ENCODE results near the gene ALDH1A3.
A peak's percentile ranks its signal among the peaks of the same experiment; 100 is the strongest.

Gene ALDH1A3

GRCh38 chr15:100895721-100896120 lies 16.1 kb downstream of the ALDH1A3 start:
- Histone ChIP-seq H3K27me3 (ENCODE audit: control insufficient read depth in 1 of 2, insufficient read depth in 2 of 2, low read length in 2 of 2) (peaks cover 2 to 10% of the 10 kb centered on the region in 2 donors), H3K9ac (ENCODE audit: low read length in 2 of 2) (no peak overlapping the region), H3K27ac (ENCODE audit: low read length) (no peak overlapping the region), H3K9me3 (ENCODE audit: control insufficient read depth in 2 of 2, low read length in 2 of 2) (no peaks in the 10 kb centered on the region), H3K4me3 (ENCODE audit: low read length in 2 of 2) (no peak overlapping the region), H3K4me1 (ENCODE audit: control insufficient read depth, insufficient read depth, low read length) (peaks cover 1% of the 10 kb centered on the region), H3K36me3 (ENCODE audit: control insufficient read depth in 2 of 2, insufficient read depth in 2 of 2, low read length in 2 of 2) (no peaks in the 10 kb centered on the region)

DNA sequence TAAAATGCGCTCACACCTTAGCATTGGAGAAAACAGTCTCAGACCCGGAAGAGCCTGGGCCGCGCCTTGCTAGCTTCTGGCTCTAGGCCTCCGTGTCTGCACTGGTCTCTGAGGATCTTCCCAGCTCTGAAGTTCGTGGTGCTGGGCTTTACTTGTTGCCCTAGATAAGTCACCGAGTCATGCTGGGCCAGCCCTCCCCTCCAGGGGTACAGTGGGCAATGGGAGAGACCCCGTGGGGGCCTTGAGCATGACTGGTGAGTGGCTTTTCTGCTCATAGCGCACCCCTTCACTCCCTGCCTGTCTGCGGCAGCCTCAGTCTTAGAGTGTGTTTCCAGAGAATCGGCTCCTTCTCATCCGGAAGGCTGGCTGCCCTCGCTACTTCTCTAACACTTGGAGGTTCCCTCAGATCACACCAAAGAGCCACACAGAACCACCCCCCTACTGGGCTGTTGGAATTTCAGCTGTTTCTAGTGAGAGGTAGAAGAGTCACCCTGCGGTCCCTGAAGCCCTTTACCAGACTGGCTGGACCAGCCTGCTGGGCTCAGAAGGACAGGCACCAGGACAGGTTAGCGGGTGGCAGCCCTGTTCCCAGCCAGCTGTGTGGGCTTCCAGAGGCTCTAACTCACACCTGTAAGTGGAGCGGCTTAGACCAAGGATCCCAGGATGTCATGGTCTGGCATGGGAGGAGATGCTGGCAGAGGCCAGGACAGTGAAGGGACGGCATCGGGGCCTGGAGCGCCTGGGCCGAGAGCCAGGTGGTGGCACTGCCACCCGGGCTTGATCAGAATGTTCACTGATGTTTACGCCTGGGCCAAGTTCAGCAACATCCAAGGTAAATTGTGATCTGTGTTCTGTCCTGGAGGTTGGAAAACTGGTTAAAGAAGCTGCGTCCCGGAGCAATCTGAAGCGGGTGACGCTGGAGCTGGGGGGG lies 17.9 kb downstream of the ALDH1A3 start:
- Histone ChIP-seq H3K9ac (ENCODE audit: low read length in 2 of 2) (no peak overlapping the region), H3K27me3 (ENCODE audit: control insufficient read depth in 1 of 2, insufficient read depth in 2 of 2, low read length in 2 of 2) (peaks cover 2% of the 10 kb centered on the region in 2 donors), H3K4me1 (ENCODE audit: control insufficient read depth, insufficient read depth, low read length) (peaks cover 14% of the 10 kb centered on the region), H3K4me3 (ENCODE audit: low read length in 2 of 2) (no peak overlapping the region), H3K36me3 (ENCODE audit: control insufficient read depth in 2 of 2, insufficient read depth in 2 of 2, low read length in 2 of 2) (no peaks in the 10 kb centered on the region), H3K27ac (ENCODE audit: low read length) (no peak overlapping the region), H3K9me3 (ENCODE audit: control insufficient read depth in 2 of 2, low read length in 2 of 2) (no peaks in the 10 kb centered on the region)

- H3K36me3 ChIP-seq (ENCODE audit: control insufficient read depth in 2 of 2, insufficient read depth in 2 of 2, low read length in 2 of 2) = no peaks in the 10 kb centered on the region
- peaks cover 17% of the 10 kb centered on the region for H3K4me1 ChIP-seq (ENCODE audit: control insufficient read depth, insufficient read depth, low read length)
- H3K9me3 ChIP-seq (ENCODE audit: control insufficient read depth in 2 of 2, low read length in 2 of 2) = no peaks in the 10 kb centered on the region
- H3K9ac ChIP-seq (ENCODE audit: low read length in 2 of 2) = no peak overlapping the region
- no peak overlapping the region for H3K27ac ChIP-seq (ENCODE audit: low read length)
- peaks cover 2% of the 10 kb centered on the region in 2 donors for H3K27me3 ChIP-seq (ENCODE audit: control insufficient read depth in 1 of 2, insufficient read depth in 2 of 2, low read length in 2 of 2)
- H3K4me3 ChIP-seq (ENCODE audit: low read length in 2 of 2) = no peak overlapping the region
These were observed 18.5 kb downstream of the ALDH1A3 start for GRCh38 chr15:100898152-100898490.

DNA sequence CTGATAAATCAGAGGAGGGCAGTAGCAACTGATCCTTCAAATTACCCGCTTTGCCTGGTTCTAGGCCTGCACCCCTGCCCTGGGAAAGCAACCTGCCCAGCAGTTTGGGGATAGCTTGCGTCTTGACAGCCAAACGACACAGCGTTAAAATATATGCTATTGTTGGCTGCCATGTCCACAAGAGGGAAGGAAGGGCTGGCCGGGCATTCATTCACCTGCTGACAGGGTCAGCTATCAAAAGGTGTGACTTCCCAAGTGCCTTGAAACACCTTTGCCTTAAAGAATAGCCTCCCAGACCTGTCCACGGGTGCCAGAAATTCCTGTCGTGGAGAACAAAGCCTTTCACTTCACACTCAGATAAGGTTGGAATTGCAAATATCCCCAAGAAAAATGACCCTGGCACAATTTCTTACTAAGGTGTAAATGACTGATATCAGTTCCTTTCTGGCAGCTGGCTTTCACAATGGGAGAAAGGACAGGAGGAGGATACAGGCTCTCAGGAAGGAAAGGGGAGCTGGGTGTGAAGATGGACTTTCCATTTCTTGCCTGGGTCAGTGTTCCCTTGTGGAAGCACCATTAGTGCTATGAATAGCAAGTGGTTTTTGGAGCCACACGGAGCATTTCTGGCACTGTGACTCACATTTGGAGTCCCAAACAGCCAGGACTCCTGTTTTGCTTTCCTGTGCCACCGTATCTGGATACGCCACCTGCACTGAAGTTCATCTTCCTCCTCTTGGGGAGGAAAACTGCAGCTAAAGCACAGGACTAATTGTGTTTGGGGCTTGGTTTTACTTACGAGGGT lies 19.2 kb downstream of the ALDH1A3 start:
- Histone ChIP-seq H3K9ac (ENCODE audit: low read length in 2 of 2) (no peak overlapping the region), H3K9me3 (ENCODE audit: control insufficient read depth in 2 of 2, low read length in 2 of 2) (no peaks in the 10 kb centered on the region), H3K4me3 (ENCODE audit: low read length in 2 of 2) (no peak overlapping the region), H3K4me1 (ENCODE audit: control insufficient read depth, insufficient read depth, low read length) (peaks cover 17% of the 10 kb centered on the region), H3K27me3 (ENCODE audit: control insufficient read depth in 1 of 2, insufficient read depth in 2 of 2, low read length in 2 of 2) (peaks cover 2% of the 10 kb centered on the region in 2 donors), H3K27ac (ENCODE audit: low read length) (no peak overlapping the region), H3K36me3 (ENCODE audit: control insufficient read depth in 2 of 2, insufficient read depth in 2 of 2, low read length in 2 of 2) (no peaks in the 10 kb centered on the region)

DNA sequence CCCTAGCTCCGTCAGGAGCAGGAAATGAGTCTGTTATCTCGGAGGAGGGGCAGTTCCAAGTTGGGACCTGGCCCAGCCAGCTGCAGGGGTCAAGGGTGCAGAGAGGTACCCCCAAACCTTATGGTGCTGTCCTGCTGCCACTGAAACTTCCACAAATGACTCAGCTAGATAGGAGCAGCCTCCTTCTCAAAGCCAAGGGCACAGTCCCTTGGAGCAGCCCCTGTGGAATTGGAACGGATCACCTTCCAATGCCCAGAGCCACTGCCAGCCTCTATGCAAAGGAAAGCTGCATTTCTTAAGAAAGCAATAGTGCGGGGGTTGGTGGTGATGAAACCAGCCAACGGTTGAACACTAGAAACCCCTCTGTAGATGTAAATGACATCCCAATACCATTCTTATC lies 20.0 kb downstream of the ALDH1A3 start:
- Histone ChIP-seq H3K4me3 (ENCODE audit: low read length in 2 of 2) (no peak overlapping the region), H3K27ac (ENCODE audit: low read length) (no peak overlapping the region), H3K9me3 (ENCODE audit: control insufficient read depth in 2 of 2, low read length in 2 of 2) (no peaks in the 10 kb centered on the region), H3K36me3 (ENCODE audit: control insufficient read depth in 2 of 2, insufficient read depth in 2 of 2, low read length in 2 of 2) (no peaks in the 10 kb centered on the region), H3K9ac (ENCODE audit: low read length in 2 of 2) (no peak overlapping the region), H3K27me3 (ENCODE audit: control insufficient read depth in 1 of 2, insufficient read depth in 2 of 2, low read length in 2 of 2) (peaks cover 2% of the 10 kb centered on the region in 2 donors), H3K4me1 (ENCODE audit: control insufficient read depth, insufficient read depth, low read length) (peaks cover 17% of the 10 kb centered on the region)

DNA sequence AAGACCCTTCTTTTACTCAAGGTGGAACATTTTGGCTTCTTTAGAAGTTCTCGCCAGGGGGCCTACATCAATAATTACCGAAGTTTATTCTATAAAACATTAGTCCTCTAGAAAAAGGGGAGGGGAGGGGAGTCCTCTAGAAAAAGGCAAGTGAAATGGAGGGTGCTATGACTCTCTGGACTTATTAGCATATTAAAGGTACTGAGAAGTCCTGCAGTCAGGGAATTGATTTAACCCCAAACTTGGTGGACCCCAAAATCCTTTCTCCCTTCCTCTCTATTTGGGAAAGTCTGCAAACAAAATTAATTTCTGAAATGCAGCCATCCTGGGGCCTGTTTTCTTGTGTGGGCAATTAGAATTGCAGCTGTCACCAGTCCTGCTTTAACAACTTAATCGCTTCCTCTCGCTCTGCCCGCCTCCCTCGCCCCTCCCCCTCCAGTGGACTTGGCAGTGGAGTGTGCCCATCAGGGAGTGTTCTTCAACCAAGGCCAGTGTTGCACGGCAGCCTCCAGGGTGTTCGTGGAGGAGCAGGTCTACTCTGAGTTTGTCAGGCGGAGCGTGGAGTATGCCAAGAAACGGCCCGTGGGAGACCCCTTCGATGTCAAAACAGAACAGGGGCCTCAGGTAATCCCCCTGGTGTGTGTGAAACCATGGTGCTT lies 20.6 kb downstream of the ALDH1A3 start:
- Histone ChIP-seq H3K27me3 (ENCODE audit: control insufficient read depth in 1 of 2, insufficient read depth in 2 of 2, low read length in 2 of 2) (peaks cover 2% of the 10 kb centered on the region in 2 donors), H3K36me3 (ENCODE audit: control insufficient read depth in 2 of 2, insufficient read depth in 2 of 2, low read length in 2 of 2) (no peaks in the 10 kb centered on the region), H3K9ac (ENCODE audit: low read length in 2 of 2) (no peak overlapping the region), H3K4me1 (ENCODE audit: control insufficient read depth, insufficient read depth, low read length) (peaks cover 17% of the 10 kb centered on the region), H3K4me3 (ENCODE audit: low read length in 2 of 2) (no peak overlapping the region), H3K27ac (ENCODE audit: low read length) (no peak overlapping the region), H3K9me3 (ENCODE audit: control insufficient read depth in 2 of 2, low read length in 2 of 2) (no peaks in the 10 kb centered on the region)

DNA sequence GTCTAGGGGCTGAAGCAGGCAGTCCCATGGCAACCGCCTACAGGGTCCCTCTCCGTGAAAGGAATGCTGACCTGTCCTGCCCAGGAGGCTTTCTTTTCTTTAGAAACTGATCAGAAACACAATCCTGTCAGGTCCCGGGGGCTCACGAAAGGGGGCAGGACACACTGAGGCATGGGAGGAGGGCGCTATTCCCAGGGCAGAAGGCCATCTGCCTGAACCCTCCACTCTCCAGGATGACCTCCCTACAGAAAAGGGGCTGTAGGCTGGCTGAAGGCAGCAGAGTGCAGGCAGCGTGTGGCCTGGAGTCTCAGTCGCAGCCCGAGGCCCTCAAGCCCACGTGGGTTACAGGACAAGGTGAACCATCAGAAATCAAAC lies 21.2 kb downstream of the ALDH1A3 start:
- Histone ChIP-seq H3K9me3 (ENCODE audit: control insufficient read depth in 2 of 2, low read length in 2 of 2) (no peaks in the 10 kb centered on the region), H3K36me3 (ENCODE audit: control insufficient read depth in 2 of 2, insufficient read depth in 2 of 2, low read length in 2 of 2) (no peaks in the 10 kb centered on the region), H3K4me3 (ENCODE audit: low read length in 2 of 2) (no peak overlapping the region), H3K27ac (ENCODE audit: low read length) (no peak overlapping the region), H3K27me3 (ENCODE audit: control insufficient read depth in 1 of 2, insufficient read depth in 2 of 2, low read length in 2 of 2) (peaks cover 2% of the 10 kb centered on the region in 2 donors), H3K4me1 (ENCODE audit: control insufficient read depth, insufficient read depth, low read length) (peaks cover 17% of the 10 kb centered on the region), H3K9ac (ENCODE audit: low read length in 2 of 2) (no peak overlapping the region)

GRCh38 chr15:100901296-100901695 lies 21.7 kb downstream of the ALDH1A3 start:
- Histone ChIP-seq H3K9me3 (ENCODE audit: control insufficient read depth in 2 of 2, low read length in 2 of 2) (no peaks in the 10 kb centered on the region), H3K4me1 (ENCODE audit: control insufficient read depth, insufficient read depth, low read length) (peaks cover 17% of the 10 kb centered on the region), H3K36me3 (ENCODE audit: control insufficient read depth in 2 of 2, insufficient read depth in 2 of 2, low read length in 2 of 2) (no peaks in the 10 kb centered on the region), H3K27me3 (ENCODE audit: control insufficient read depth in 1 of 2, insufficient read depth in 2 of 2, low read length in 2 of 2) (peaks cover 2% of the 10 kb centered on the region in 2 donors), H3K9ac (ENCODE audit: low read length in 2 of 2) (no peak overlapping the region), H3K27ac (ENCODE audit: low read length) (no peak overlapping the region), H3K4me3 (ENCODE audit: low read length in 2 of 2) (no peak overlapping the region)

DNA sequence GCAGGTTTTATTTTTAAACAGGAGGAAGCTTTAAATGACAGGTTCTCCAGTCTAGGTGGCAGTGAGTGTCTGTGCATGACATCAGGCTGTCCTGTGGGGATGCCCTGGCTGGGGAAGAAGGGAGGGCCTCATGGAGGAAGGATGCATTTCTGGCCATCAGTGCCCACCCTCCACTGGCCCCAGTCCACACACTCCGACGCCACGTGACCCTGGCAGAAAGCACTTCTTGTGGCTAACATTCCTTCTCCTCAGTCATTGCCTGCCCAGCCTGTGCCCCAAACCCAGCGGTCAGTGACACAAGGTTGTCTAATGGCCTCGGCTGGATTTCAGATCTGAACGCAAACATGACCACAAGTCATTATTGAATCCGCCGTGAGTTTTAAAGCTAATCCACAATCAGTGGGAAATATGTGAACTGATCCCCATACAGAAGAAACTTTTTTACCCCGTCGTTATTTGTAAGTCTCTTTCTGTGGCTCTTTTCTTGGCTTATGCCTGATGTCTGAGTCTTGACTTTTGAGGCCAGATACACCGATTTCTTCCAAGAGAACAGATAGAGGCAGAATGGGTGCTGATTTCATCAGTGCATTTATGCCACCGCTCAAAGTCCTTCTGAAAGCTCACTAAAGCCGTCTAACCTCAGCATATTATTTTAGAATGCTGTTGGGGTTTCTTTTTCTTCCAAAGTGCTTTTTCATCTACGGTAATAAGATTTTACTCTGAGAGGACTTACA lies 22.2 kb downstream of the ALDH1A3 start:
- Histone ChIP-seq H3K27ac (ENCODE audit: low read length) (peak overlapping the region; percentile 76), H3K9ac (ENCODE audit: low read length in 2 of 2) (peak overlapping the region; percentile 21 to 58), H3K9me3 (ENCODE audit: control insufficient read depth in 2 of 2, low read length in 2 of 2) (no peaks in the 10 kb centered on the region), H3K4me1 (ENCODE audit: control insufficient read depth, insufficient read depth, low read length) (peaks cover 17% of the 10 kb centered on the region), H3K36me3 (ENCODE audit: control insufficient read depth in 2 of 2, insufficient read depth in 2 of 2, low read length in 2 of 2) (no peaks in the 10 kb centered on the region), H3K27me3 (ENCODE audit: control insufficient read depth in 1 of 2, insufficient read depth in 2 of 2, low read length in 2 of 2) (peaks cover 2% of the 10 kb centered on the region in 2 donors), H3K4me3 (ENCODE audit: low read length in 2 of 2) (peak overlapping the region; percentile 55 to 71)
